Measurements from ENCODE around the gene PTGIS. TPM values are rescaled to one million over a fixed set of nuclear protein-coding genes. Genes with fewer than 3 reads are reported as not detected.

The PTGIS gene
- total RNA-seq, 1 experiment from 2014 or later: 0.26 TPM

GRCh38 chr20:49479785-49480184, 88.2 kb downstream of the PTGIS start:
- DNase-seq: no peak
- H3K4me3 Mint-ChIP-seq (ENCODE audit: low read depth, unreplicated experiment): no peak overlapping the region
- peaks cover 93% of the 10 kb centered on the region for H3K27me3 Mint-ChIP-seq (ENCODE audit: unreplicated experiment)
- H3K9me3 Mint-ChIP-seq (ENCODE audit: low read depth, unreplicated experiment): no peaks in the 10 kb centered on the region
- TF ChIP-seq, protein P1, sequence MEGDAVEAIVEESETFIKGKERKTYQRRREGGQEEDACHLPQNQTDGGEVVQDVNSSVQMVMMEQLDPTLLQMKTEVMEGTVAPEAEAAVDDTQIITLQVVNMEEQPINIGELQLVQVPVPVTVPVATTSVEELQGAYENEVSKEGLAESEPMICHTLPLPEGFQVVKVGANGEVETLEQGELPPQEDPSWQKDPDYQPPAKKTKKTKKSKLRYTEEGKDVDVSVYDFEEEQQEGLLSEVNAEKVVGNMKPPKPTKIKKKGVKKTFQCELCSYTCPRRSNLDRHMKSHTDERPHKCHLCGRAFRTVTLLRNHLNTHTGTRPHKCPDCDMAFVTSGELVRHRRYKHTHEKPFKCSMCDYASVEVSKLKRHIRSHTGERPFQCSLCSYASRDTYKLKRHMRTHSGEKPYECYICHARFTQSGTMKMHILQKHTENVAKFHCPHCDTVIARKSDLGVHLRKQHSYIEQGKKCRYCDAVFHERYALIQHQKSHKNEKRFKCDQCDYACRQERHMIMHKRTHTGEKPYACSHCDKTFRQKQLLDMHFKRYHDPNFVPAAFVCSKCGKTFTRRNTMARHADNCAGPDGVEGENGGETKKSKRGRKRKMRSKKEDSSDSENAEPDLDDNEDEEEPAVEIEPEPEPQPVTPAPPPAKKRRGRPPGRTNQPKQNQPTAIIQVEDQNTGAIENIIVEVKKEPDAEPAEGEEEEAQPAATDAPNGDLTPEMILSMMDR (IDR thresholded peaks at IDR 0.05; ENCODE audit: unreplicated experiment): no peak
- H3K27ac Mint-ChIP-seq (ENCODE audit: unreplicated experiment): no peak overlapping the region
- no peaks in the 10 kb centered on the region for H3K4me1 Mint-ChIP-seq (ENCODE audit: low read depth, unreplicated experiment)
- H3K36me3 Mint-ChIP-seq (ENCODE audit: insufficient read depth, unreplicated experiment): peaks cover 5% of the 10 kb centered on the region
- intact Hi-C loops (cut with micrococcal nuclease; ENCODE audit: unreplicated experiment): no loop called here
- CTCF ChIA-PET: interaction anchor here (1.2 kb wide), 1 partner anchor 22 kb away, joined by 3 read pairs; no protein-coding TSS in a partner anchor
- no TSS peak for BruUV-seq (replicated peaks)

DNA sequence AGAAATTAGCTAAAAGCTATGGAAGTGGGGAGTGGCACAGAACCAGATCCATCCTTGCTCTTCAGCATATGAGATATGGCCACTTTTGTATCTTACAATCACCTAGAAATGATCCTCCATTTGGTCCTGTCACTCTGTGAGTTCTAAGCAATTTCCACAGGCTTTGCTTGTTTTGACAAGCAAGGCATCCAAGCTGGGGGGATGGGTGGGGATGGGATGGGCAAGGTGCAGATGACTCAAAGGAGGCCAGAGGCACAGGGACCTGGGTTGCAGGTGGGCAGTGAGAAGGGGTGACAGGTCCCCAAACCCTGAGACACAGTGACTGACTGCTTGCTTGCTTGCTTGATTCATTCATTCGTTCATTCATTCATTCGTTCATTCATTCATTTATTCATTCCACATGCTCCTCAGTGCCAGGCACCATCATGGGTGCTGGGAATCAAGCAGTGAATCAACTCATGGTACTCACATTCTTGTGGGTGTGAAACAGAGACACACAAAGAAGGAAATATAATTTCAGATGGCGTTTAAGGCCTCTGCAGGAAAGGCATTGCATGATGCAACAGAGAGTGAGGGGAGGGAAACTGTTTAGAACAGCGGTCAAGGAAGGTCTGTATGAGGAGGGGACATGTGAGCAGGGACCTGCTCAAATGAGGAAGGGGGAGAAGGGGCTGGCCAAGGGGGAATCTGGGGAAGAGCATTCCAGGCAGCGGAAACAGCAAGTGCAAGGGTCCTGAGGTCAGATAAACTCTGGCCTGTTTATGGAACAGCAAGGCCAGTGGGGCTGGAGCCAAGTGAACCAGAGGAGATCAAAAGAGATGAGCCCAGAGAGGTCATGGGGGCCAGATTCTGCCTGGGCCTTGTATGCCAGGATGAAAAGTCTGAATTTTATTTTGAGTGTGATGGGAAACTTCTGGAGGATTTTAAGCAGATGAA, 88.9 kb downstream of the PTGIS start:
- Mint-ChIP-seq H3K9me3 (ENCODE audit: low read depth, unreplicated experiment) (no peaks in the 10 kb centered on the region), H3K36me3 (ENCODE audit: insufficient read depth, unreplicated experiment) (no peaks in the 10 kb centered on the region), H3K4me1 (ENCODE audit: low read depth, unreplicated experiment) (no peaks in the 10 kb centered on the region), H3K27ac (ENCODE audit: unreplicated experiment) (no peak overlapping the region), H3K27me3 (ENCODE audit: unreplicated experiment) (peaks cover 93% of the 10 kb centered on the region), H3K4me3 (ENCODE audit: low read depth, unreplicated experiment) (no peak overlapping the region)
- BruUV-seq (replicated peaks): no TSS peak
- DNase-seq: no peak
- CTCF ChIA-PET: interaction anchor here (0.6 to 1.5 kb wide), 3 partner anchors 23 to 149 kb away, joined by 3 to 4 read pairs (median 4); no protein-coding TSS in a partner anchor
- intact Hi-C loops (cut with micrococcal nuclease; ENCODE audit: unreplicated experiment): no loop called here
- TF ChIP-seq, protein P1 (IDR thresholded peaks at IDR 0.05; ENCODE audit: unreplicated experiment): no peak

DNA sequence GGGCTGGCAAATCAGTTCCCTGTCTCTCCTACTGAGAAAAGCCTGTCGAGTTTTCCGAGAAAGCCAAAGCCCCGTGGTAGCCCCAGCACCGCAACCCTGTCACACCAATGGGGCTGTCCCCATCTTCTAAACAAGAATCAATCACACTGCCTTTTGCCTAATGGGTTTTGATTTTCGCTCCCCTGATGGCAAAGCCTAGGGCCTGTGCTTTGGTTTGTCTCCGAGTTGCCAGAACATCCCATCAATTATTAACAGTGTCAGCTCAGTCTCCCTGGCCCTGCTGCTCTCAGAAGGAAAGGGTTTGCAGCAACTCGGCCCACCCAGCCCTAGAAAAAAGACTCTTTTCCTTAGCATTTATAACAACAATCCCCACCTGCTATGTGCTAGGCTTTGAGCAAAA, 89.7 kb downstream of the PTGIS start:
- no TSS peak for BruUV-seq (replicated peaks)
- Mint-ChIP-seq H3K36me3 (ENCODE audit: insufficient read depth, unreplicated experiment) (no peaks in the 10 kb centered on the region), H3K4me1 (ENCODE audit: low read depth, unreplicated experiment) (no peaks in the 10 kb centered on the region), H3K27ac (ENCODE audit: unreplicated experiment) (no peak overlapping the region), H3K9me3 (ENCODE audit: low read depth, unreplicated experiment) (no peaks in the 10 kb centered on the region), H3K27me3 (ENCODE audit: unreplicated experiment) (peaks cover 93% of the 10 kb centered on the region), H3K4me3 (ENCODE audit: low read depth, unreplicated experiment) (no peak overlapping the region)
- TF ChIP-seq, protein P1 (IDR thresholded peaks at IDR 0.05; ENCODE audit: unreplicated experiment): no peak
- CTCF ChIA-PET: interaction anchor here (0.6 to 1.5 kb wide), 2 partner anchors 111 to 148 kb away, joined by 4 read pairs; no protein-coding TSS in a partner anchor
- intact Hi-C loops (cut with micrococcal nuclease; ENCODE audit: unreplicated experiment): no loop called here
- DNase-seq: no peak

GRCh38 chr20:49477200-49477599, 90.7 kb downstream of the PTGIS start:
- CTCF ChIA-PET: interaction anchor here (0.5 to 1.1 kb wide), 2 partner anchors 9 to 96 kb away, joined by 3 to 4 read pairs; no protein-coding TSS in a partner anchor
- intact Hi-C loops (cut with micrococcal nuclease; ENCODE audit: unreplicated experiment): no loop called here
- Mint-ChIP-seq H3K36me3 (ENCODE audit: insufficient read depth, unreplicated experiment) (no peaks in the 10 kb centered on the region), H3K9me3 (ENCODE audit: low read depth, unreplicated experiment) (no peaks in the 10 kb centered on the region), H3K27ac (ENCODE audit: unreplicated experiment) (no peak overlapping the region), H3K4me1 (ENCODE audit: low read depth, unreplicated experiment) (no peaks in the 10 kb centered on the region), H3K27me3 (ENCODE audit: unreplicated experiment) (peaks cover 93% of the 10 kb centered on the region), H3K4me3 (ENCODE audit: low read depth, unreplicated experiment) (no peak overlapping the region)
- no TSS peak for BruUV-seq (replicated peaks)
- no peak for DNase-seq
- TF ChIP-seq, protein P1 (IDR thresholded peaks at IDR 0.05; ENCODE audit: unreplicated experiment): no peak
